IMR-90 (cell line): ENCODE results near the gene GABRP. TPM values are rescaled to one million over a fixed set of nuclear protein-coding genes. Genes with fewer than 3 reads are reported as not detected.

Source experiments
- ATAC-seq: fragments of 200-7000 bp; cut with Tn5 transposase; 2 replicates; pipeline ENCODE4 v1.9.1; 2020; ENCODE audit warnings: low read depth, mild to moderate bottlenecking, moderate library complexity
- BruUV-seq: library from RNA; stranded (reverse); fragments of 400-500 nt; replicated peaks from 2 replicates; lab custom pipeline; 2021; lab: Mats Ljungman, UMichigan
- CTCF ChIA-PET: fragments of 300-600 bp; formaldehyde crosslinking; extraction: SDS; loops from one replicate; lab custom pipeline; 2021; ENCODE audit warnings: antibody characterized with exemption; lab: Yijun Ruan, JAX
- POLR2A ChIA-PET: fragments of 300-600 bp; sonication (Branson Sonifier 250); formaldehyde crosslinking; loops from one replicate; lab custom pipeline; 2022; ENCODE audit warnings: antibody characterized with exemption; ENCODE audit not compliant: unreplicated experiment; lab: Charles Lee
- DNase-seq: peaks from one replicate; pipeline ENCODE4 v3.0.0; 2013
- H2AFZ ChIP-seq: replicated peaks from 2 replicates; pipeline ENCODE3; 2013; ENCODE audit warnings: low read length, mild to moderate bottlenecking; ENCODE audit not compliant: poor library complexity
- H2AK5ac ChIP-seq: 2 replicates; pipeline ENCODE4 v1.6.1; 2013; ENCODE audit warnings: low read depth, low read length, inconsistent platforms
- H2AK9ac ChIP-seq: replicated peaks from 2 replicates; pipeline ENCODE3; 2013; ENCODE audit warnings: mild to moderate bottlenecking, low read depth, low read length, moderate library complexity; ENCODE audit not compliant: poor library complexity
- H2BK120ac ChIP-seq: 2 replicates; pipeline ENCODE4 v1.6.1; 2013; ENCODE audit warnings: low read depth, low read length, inconsistent platforms
- H2BK15ac ChIP-seq: 3 replicates; pipeline ENCODE4 v1.6.1; 2013; ENCODE audit warnings: low read depth, low read length, inconsistent platforms
- H2BK20ac ChIP-seq: 2 replicates; pipeline ENCODE4 v1.6.1; 2013; ENCODE audit warnings: low read depth, mild to moderate bottlenecking, inconsistent platforms, low read length, moderate library complexity
- H2BK5ac ChIP-seq: 2 replicates; pipeline ENCODE4 v1.6.1; 2013; ENCODE audit warnings: mild to moderate bottlenecking, low read depth, low read length, inconsistent platforms; ENCODE audit not compliant: poor library complexity, severe bottlenecking
- H3K14ac ChIP-seq: replicated peaks from 2 replicates; pipeline ENCODE4 v1.6.1; 2013; ENCODE audit warnings: low read depth, low read length, inconsistent platforms
- H3K18ac ChIP-seq: 2 replicates; pipeline ENCODE4 v1.6.1; 2013; ENCODE audit warnings: low read depth, low read length, control low read depth
- H3K23ac ChIP-seq: 2 replicates; pipeline ENCODE4 v1.6.1; 2013; ENCODE audit warnings: low read depth, low read length, inconsistent platforms
- H3K27ac ChIP-seq: 2 replicates; pipeline ENCODE4 v1.5.1; 2013; ENCODE audit warnings: mild to moderate bottlenecking, control low read depth, low read length; ENCODE audit not compliant: insufficient read depth
- H3K27me3 ChIP-seq: 2 replicates; pipeline ENCODE4 v1.6.1; 2013; ENCODE audit warnings: low read length; ENCODE audit not compliant: control insufficient read depth, insufficient read depth
- H3K36me3 ChIP-seq: 2 replicates; pipeline ENCODE4 v1.6.1; 2013; ENCODE audit warnings: low read length, mixed read lengths; ENCODE audit not compliant: control insufficient read depth, insufficient read depth
- H3K4ac ChIP-seq: 2 replicates; pipeline ENCODE4 v1.6.1; 2013; ENCODE audit warnings: low read depth, low read length, inconsistent platforms
- H3K4me1 ChIP-seq: 2 replicates; pipeline ENCODE4 v1.6.1; 2013; ENCODE audit warnings: low read length, mixed read lengths; ENCODE audit not compliant: control insufficient read depth, insufficient read depth
- H3K4me2 ChIP-seq: 2 replicates; pipeline ENCODE4 v1.6.1; 2013; ENCODE audit warnings: low read depth, mild to moderate bottlenecking, control low read depth, low read length, moderate library complexity
- H3K4me3 ChIP-seq: 2 replicates; pipeline ENCODE4 v1.5.1; 2013; ENCODE audit warnings: low read depth, mild to moderate bottlenecking, control low read depth, low read length, moderate library complexity; ENCODE audit not compliant: insufficient read depth
- H3K56ac ChIP-seq: 2 replicates; pipeline ENCODE4 v1.6.1; 2013; ENCODE audit warnings: low read length, inconsistent platforms; ENCODE audit not compliant: insufficient read depth; ENCODE audit errors: extremely low read depth
- H3K79me1 ChIP-seq, 2 experiments: 2 replicates each; pipeline ENCODE4 v1.6.1; 2013; ENCODE audit warnings: low read length in 2 of 2, inconsistent platforms in 1 of 2, low read depth in 1 of 2
- H3K9ac ChIP-seq: 2 replicates; pipeline ENCODE4 v1.6.1; 2013; ENCODE audit warnings: low read depth, low read length, control low read depth
- H3K9me1 ChIP-seq: 2 replicates; pipeline ENCODE4 v1.6.1; 2013; ENCODE audit warnings: low read length, inconsistent platforms; ENCODE audit not compliant: insufficient read depth
- H3K9me3 ChIP-seq: 2 replicates; pipeline ENCODE4 v1.6.1; 2013; ENCODE audit warnings: low read length; ENCODE audit not compliant: control insufficient read depth, insufficient read depth
- H4K20me1 ChIP-seq: 2 replicates; pipeline ENCODE4 v1.6.1; 2013; ENCODE audit warnings: low read length, inconsistent platforms; ENCODE audit not compliant: insufficient read depth
- H4K5ac ChIP-seq: 2 replicates; pipeline ENCODE4 v1.6.1; 2013; ENCODE audit warnings: mild to moderate bottlenecking, low read depth, low read length, control low read depth
- H4K8ac ChIP-seq, 2 experiments: 2 replicates each; pipeline ENCODE4 v1.6.1; 2013; ENCODE audit warnings: low read depth in 2 of 2, low read length in 2 of 2, control low read depth in 1 of 2, inconsistent platforms in 1 of 2
- H4K91ac ChIP-seq: 2 replicates; pipeline ENCODE4 v1.6.1; 2013; ENCODE audit warnings: low read depth, low read length, inconsistent platforms; ENCODE audit not compliant: insufficient read depth
- RCOR1 ChIP-seq: IDR thresholded peaks from 2 replicates; pipeline ENCODE4 v1.6.1; 2012; ENCODE audit warnings: mild to moderate bottlenecking, low read length, improper control_type of control experiment; ENCODE audit not compliant: insufficient replicate concordance
- WGBS, 2 experiments: methylation state at CpG; one replicate each; pipeline versions ENCODE4 v1.1.5 to v1.1.7; 2013; ENCODE audit warnings: missing lambda C conversion rate in 2 of 2; ENCODE audit not compliant: insufficient read length in 1 of 2; ENCODE audit errors: extremely low coverage in 2 of 2; 5-methylcytosine and 5-hydroxymethylcytosine counted together
- dilution Hi-C: fragments of 300-500 bp; cut with HindIII; formaldehyde crosslinking; loops from one replicate; pipeline ENCODE4 v1.14.3; 2018; ENCODE audit warnings: low sequenced_read_pairs; ENCODE audit not compliant: unreplicated experiment
- in situ Hi-C: fragments of 300-500 bp; cut with MboI; formaldehyde crosslinking; loops from 3 replicates; pipeline ENCODE4 v1.14.3; 2019; ENCODE audit warnings: low sequenced_read_pairs, inconsistent platforms, mixed read lengths
- intact Hi-C: fragments of 100-400 bp; cut with micrococcal nuclease; formaldehyde crosslinking; loops from 2 replicates; pipeline ENCODE4 v1.10.0; 2022
- polyA plus RNA-seq, 3 experiments: library from polyadenylated mRNA; depleted of rRNA; stranded (reverse); fragments of >200 nt; gene quantifications; 2 replicates each; pipeline ENCODE4 v1.2.3, GENCODE V29; 2012; ENCODE audit warnings: low replicate concordance in 1 of 3
- total RNA-seq: library from RNA; depleted of rRNA; stranded (reverse); fragments of >200 nt; gene quantifications from 2 replicates; pipeline ENCODE4 v1.2.3, GENCODE V29; 2012
- TF ChIP-seq, protein P1 (sequence below): conservative IDR thresholded peaks from 2 replicates; pipeline ENCODE4 v1.5.1; 2012; ENCODE audit warnings: mild to moderate bottlenecking, low read depth, low read length, improper control_type of control experiment
- TF ChIP-seq, protein P2 (sequence below): fragments of 150-350 bp; IDR thresholded peaks from 2 replicates; pipeline ENCODE4 v1.6.1; 2017; ENCODE audit warnings: mild to moderate bottlenecking, antibody characterized with exemption, low read length, low read depth

Gene GABRP
- total and polyA plus RNA-seq, 2 of the 4 experiments (the other 2 are of a cell fraction), result not detected

DNA sequence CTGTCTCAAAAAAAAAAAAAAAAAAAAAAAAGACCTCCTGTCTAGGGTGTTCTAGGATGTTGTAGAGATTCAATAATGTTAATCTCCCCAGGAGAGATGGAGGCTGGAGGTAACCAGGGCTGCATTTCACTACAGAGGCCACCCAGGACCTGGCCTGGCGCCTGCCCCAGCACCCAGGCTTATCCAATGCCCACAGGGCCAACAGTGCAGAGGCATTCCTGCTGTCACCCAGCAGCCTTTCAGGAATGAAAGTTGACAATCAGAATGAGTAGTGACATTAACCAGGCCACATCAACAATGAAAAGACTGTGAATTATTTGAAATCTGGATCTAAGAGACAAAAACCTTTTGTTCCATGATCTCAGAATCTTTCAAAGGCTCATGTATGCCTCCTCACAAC, 36.2 kb upstream of the GABRP start:
- no CpG with 5 or more reads among the region's 1 CpG for WGBS, 2 experiments
- dilution Hi-C loops (no loop called here), in situ Hi-C loops (loop anchor here (5.0 kb wide), 1 partner anchor 585 kb away; no protein-coding TSS in a partner anchor)

More for the DNA sequence above, 36.2 kb upstream of the GABRP start:
- H3K9me3 ChIP-seq, result no peaks in the 10 kb centered on the region
- H2AFZ ChIP-seq, result no peak overlapping the region
- no peak for DNase-seq
- peaks cover 2% of the 10 kb centered on the region; the same call in 1 of the 2 replicates for H3K4me1 ChIP-seq
- H3K4me2 ChIP-seq, result no peak overlapping the region
- H3K27me3 ChIP-seq, result peaks cover 35% of the 10 kb centered on the region
- no peak overlapping the region for H3K18ac ChIP-seq
- H3K23ac ChIP-seq, result no peak overlapping the region
- no peak overlapping the region for H3K4ac ChIP-seq
- H4K91ac ChIP-seq, result no peak overlapping the region
- no peak overlapping the region for H4K5ac ChIP-seq
- no peak overlapping the region for H2AK9ac ChIP-seq
- TF ChIP-seq, protein P1, sequence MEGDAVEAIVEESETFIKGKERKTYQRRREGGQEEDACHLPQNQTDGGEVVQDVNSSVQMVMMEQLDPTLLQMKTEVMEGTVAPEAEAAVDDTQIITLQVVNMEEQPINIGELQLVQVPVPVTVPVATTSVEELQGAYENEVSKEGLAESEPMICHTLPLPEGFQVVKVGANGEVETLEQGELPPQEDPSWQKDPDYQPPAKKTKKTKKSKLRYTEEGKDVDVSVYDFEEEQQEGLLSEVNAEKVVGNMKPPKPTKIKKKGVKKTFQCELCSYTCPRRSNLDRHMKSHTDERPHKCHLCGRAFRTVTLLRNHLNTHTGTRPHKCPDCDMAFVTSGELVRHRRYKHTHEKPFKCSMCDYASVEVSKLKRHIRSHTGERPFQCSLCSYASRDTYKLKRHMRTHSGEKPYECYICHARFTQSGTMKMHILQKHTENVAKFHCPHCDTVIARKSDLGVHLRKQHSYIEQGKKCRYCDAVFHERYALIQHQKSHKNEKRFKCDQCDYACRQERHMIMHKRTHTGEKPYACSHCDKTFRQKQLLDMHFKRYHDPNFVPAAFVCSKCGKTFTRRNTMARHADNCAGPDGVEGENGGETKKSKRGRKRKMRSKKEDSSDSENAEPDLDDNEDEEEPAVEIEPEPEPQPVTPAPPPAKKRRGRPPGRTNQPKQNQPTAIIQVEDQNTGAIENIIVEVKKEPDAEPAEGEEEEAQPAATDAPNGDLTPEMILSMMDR, result no peak
- TF ChIP-seq RCOR1, result no peak
- TF ChIP-seq, protein P2, sequence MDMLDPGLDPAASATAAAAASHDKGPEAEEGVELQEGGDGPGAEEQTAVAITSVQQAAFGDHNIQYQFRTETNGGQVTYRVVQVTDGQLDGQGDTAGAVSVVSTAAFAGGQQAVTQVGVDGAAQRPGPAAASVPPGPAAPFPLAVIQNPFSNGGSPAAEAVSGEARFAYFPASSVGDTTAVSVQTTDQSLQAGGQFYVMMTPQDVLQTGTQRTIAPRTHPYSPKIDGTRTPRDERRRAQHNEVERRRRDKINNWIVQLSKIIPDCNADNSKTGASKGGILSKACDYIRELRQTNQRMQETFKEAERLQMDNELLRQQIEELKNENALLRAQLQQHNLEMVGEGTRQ, result no peak
- H4K20me1 ChIP-seq, result no peaks in the 10 kb centered on the region
- no peak overlapping the region for H3K4me3 ChIP-seq
- no peak overlapping the region for H4K8ac ChIP-seq
- no peak overlapping the region for H2BK120ac ChIP-seq
- CTCF ChIA-PET, result interaction anchor here (0.6 to 4.3 kb wide), 2 partner anchors 30 to 44 kb away, joined by 3 to 35 read pairs; no protein-coding TSS in a partner anchor
- no peak overlapping the region for H3K9ac ChIP-seq
- no peak overlapping the region for H2BK15ac ChIP-seq
- H3K56ac ChIP-seq, result no peak overlapping the region
- no peaks in the 10 kb centered on the region for H3K79me1 ChIP-seq
- no peak overlapping the region for H3K14ac ChIP-seq
- intact Hi-C loops, result no loop called here
- no TSS peak for BruUV-seq
- no peak overlapping the region for H2AK5ac ChIP-seq
- ATAC-seq, result no peak
- H2BK5ac ChIP-seq, result no peak overlapping the region
- no peak overlapping the region for H2BK20ac ChIP-seq
- POLR2A ChIA-PET, result no interaction called here
- no peaks in the 10 kb centered on the region for H3K36me3 ChIP-seq
- no peak overlapping the region for H3K27ac ChIP-seq
- no peaks in the 10 kb centered on the region for H3K9me1 ChIP-seq
